Renal cortex interstitium (tissue), 11 donors: ENCODE results near the gene CRTAC1. TPM values are rescaled to one million over a fixed set of nuclear protein-coding genes. Genes with fewer than 3 reads are reported as not detected.

Experiments used
- DNase-seq, 11 donors: peaks; one replicate each; pipeline ENCODE4 v3.0.0-alpha.2; 2013; ENCODE audit warnings: low read depth in 9 of 11, low spot score in 4 of 11; ENCODE audit errors: extremely low read depth in 1 of 11
- polyA plus RNA-seq, 3 donors: library from polyadenylated mRNA; unstranded; fragments of 120-200 nt; gene quantifications; one replicate each; pipeline ENCODE4 v1.2.1, GENCODE V29; 2013; ENCODE audit not compliant: insufficient read length in 3 of 3

CRTAC1 gene
- polyA plus RNA-seq, 3 donors: 15.1 to 31.6 (median 22.0) TPM

DNA sequence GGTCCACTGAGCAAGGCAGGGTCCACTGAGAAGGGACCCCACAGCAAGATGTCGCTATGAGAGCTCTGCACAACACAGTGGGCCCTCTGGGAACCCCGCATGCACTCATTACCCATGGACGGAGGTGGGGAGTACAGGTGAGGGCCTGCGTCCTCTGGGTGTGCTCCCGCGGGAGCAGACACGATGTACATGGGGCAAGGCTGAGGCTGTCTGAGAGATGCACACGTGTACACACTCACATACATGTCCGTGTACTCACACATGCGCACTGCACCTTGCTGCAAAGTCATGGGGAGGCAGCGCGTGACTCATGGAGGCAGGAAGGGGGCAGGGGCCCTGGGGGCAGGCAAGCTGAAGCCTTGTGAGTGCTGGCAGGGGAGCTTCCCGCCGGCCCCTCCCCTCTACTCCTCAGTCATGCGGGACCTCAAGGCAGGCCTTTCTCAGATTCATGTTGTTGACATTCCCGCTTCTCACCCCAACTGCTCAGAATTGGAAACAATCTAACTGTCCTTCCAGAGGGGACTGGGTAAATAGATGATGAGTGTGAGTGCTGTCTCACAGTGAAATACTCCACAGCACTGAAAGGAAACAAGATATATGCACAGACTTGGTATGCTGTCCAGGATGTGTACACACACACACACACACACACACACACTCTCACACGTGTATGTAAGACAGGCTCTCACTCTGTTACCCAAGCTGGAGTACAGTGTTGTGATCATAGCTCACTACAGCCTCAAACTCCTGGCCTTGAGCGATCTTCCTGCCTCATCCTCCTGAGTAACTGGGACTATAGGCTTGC is 140.8 kb downstream of the CRTAC1 start:
- DNase-seq: peak in 7 of 11 donors; percentile 47 to 63 (median 49)

- peak in 1 of 11 donors; percentile 20 for DNase-seq
These were observed 141.7 kb downstream of the CRTAC1 start for GRCh38 chr10:97888641-97889262.

DNA sequence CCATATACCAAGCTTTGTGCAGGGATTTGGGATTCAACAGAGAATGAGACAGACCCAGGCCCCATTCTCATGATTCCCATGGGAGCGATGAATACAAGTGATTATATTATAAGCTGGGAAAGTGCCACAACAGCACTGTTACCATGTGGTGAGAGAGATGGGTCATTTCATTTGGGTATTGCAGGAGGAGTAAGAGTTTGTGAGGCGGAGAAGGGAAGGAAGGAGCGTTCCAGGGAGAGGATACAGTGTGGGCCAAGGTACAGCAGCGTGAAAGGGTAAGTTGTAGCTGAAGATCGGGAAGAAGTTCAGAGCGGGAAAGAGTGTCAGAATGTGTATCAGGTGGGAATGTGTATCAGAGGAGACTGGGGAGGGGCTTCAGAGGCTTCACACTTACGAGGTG is 142.3 kb downstream of the CRTAC1 start:
- DNase-seq: no peak

DNA sequence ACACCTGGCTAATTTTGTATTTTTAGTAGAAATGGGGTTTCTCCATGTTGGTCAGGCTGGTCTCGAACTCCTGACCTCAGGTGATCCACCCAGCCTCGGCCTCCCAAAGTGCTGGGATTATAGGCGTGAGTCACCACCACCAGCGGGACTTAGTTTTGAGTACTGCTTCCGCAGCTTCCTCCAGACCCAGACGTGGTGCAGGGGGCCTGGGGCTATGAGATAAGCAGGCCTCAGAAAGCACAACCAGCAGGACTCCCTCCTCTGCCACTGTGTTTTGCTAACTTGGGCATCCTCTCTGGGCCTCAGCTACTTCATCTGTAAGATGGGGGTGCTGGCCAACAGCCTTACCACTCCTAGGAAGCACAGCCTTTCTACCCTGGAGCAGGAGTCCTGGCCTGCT is 143.0 kb downstream of the CRTAC1 start:
- DNase-seq: no peak

GRCh38 chr10:97886286-97886685 is 144.1 kb downstream of the CRTAC1 start:
- no peak for DNase-seq

DNA sequence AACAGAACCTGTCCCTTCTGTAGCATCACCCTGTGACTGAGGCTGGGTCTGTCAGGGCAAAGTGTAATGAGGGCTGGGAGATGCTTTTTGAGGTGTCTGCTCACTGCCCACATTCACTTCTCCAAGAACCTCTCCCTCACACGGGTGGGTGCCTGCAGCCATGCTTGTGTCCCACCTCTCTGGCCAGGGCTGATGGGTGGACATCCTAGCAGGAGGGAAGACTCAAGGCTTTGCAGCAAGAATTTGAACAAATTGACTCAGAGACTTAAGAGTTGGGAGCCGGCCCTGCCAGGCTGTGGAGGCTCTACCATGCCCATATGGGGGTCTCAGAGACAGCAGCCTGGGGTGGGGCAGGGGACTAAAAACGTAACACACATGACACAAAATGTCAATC is 147.3 kb downstream of the CRTAC1 start:
- no peak for DNase-seq

- DNase-seq: no peak
These were observed 148.0 kb downstream of the CRTAC1 start for GRCh38 chr10:97882142-97883091.

DNA sequence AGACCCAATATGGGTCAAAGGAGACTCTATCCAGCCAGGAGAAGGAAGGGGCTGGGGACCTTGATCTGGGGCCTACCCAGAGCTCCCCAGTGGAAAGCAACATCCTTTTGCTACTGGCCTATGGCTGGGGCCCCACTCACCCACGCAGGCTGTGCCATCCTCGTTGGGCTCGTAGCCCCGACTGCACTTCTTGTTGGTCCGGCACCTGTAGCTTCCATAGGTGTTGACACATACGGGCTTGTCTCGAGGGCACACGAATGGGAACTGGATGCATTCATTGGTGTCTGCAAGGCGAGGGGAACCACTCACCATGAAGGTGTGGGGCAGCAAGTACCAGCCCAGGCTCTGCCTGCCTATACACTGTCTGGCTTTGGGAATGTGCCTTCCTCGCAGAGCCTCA is 150.3 kb downstream of the CRTAC1 start:
- no peak for DNase-seq

DNA sequence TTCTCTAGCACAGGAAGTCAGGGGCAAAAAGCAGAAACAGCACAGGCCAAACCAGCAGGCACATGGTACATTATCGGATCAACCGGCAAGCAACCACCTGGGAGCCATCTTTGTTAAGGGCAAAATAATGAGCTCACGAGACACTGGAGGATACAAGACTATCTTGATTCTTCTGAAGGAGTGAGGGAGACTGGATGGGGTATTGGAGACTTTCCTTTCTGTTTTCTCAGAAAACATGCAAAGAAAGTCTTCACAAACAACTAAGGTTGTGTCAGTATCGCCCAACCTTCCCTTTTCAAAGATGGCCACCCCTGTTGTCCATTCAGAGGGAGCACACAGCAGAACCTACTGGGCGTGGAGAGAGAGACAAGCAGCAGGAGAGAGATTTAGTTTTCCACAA is 151.2 kb downstream of the CRTAC1 start:
- DNase-seq: no peak

DNA sequence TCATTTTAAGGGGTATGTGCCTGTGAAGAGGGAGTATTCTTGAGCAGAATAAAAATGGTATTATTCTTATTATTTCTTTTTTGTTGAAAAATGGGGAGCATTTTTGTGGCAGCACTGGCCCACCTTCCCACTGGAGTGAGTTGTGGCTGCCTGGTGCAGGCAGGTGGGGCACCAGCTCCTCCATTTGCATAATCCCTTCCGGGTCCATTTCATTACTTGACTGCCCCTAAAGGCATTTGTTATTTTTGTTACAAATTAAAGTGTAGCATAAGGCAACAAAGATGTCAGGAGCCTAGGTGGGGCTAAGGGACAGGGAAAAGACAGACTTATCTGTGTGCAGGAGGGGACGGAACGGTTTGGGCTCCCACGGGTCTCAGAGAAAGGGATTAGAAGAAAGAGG is 154.0 kb downstream of the CRTAC1 start:
- DNase-seq: no peak

GRCh38 chr10:97875391-97875790 is 155.0 kb downstream of the CRTAC1 start:
- no peak for DNase-seq

- DNase-seq: no peak
These were observed 156.1 kb downstream of the CRTAC1 start for GRCh38 chr10:97874332-97874731.

GRCh38 chr10:97873569-97873968 is 156.9 kb downstream of the CRTAC1 start:
- no peak for DNase-seq

DNA sequence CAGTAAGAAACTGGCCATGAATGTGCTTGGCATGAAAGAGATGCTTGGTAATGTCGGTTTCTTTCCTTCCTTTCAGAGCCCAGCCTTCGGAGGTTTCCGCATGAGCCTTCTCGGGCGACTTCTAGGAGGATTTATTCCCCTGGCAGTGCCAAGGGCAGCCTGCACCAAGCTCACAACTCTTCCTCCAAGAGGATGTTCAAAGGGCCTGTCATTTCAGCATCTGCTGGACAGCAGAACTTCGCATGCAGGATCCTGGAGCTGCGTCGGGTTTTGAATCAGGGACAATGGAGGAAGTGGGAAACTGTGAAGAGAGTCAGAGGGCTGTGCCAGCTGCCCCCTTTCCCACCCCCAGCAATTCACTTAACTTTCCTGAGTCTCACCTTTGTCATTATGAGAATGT is 159.4 kb downstream of the CRTAC1 start:
- DNase-seq: no peak

DNA sequence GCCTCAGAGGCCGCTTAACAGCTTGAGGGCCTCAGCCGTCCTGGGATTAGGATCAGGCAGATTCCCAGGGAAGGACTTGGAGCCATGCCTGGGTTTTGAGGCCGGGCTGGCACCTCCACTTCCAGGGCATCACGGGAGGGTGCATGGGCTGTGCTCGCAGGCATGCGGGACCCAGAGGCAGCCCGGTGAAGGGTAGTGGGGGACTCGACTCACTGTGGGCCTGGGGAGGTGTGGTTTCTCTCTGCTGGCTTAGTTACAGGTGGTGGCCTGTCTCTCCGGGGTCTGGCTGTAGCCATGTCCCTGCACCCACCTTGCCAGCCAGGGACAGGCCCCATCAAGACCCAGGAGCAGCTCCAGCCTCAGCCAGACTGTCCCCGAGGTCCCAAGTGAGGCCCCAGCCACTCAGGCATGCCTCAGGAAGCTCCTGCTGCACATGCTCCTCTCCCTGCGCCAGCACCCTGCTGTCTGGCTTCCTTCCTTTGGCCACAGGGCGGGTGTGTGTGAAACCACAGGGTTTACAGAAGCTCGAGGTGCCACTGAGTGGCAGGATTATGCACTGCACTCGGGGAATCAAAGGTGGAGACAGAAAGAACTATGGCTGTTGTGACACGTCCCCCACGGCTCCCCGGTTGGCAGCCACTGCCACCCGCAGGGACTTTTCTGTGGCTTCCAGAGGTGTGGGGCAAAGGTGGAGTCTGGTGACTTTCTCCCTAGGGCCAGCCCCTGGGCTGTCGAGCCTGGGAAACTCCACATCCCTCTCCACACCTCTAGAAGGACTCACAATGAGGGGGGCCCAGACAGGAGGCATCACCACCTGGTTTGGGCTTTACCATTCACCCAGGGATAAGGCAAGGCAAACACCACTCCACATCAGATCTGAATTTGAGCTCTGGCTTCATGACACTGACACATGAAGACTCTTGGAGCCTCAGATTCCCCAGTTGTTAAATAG is 161.1 kb downstream of the CRTAC1 start:
- peak in 7 of 11 donors; percentile 42 to 63 (median 51) for DNase-seq

GRCh38 chr10:97868134-97868685 is 162.2 kb downstream of the CRTAC1 start:
- DNase-seq: no peak

DNA sequence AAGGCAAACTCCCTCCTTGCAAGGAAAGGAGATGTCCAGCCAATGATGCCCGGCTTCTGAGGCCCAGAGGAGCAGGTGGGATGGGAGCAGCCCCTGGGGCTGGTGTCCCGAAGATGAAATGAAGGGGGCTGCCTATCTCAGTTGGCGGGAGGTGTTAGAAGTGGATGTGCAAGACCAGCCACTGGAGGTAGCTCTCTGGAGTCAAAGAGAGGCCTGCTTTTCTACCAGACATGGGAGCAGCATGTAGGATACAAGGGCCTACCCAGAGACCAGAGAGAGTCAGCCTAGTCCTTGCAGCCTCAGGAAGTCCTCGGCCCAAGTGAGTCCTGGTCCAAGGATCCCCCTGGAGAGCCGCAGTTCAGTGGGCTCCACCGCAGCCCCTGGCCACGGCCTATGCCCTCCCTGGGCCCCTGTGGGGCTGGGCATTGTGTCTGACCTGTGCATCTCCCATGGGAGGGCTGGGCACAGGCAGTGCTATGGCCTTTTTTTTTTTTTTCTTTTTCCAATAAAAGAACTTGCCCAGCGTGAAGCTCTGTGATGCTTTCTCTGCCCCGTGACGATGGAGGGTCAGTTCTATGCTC is 163.1 kb downstream of the CRTAC1 start:
- no peak for DNase-seq
